HG02840 (cell line): ENCODE measurements around the gene INSR.
"Not testable (repeated sequence)": the region's sequence is repeated elsewhere in the genome, so short reads cannot be mapped to it uniquely, and the experiment has no call there.

Experiments
- ATAC-seq: cut with Tn5 transposase; IDR thresholded peaks from one replicate; pipeline ENCODE4 v1.9.1; 2021; ENCODE audit warnings: mild to moderate bottlenecking, moderate library complexity, moderate number of reproducible peaks; ENCODE audit not compliant: unreplicated experiment, low FRiP score

INSR gene

GRCh38 chr19:7226739-7227138, 67.5 kb downstream of the INSR start:
- ATAC-seq: no peak

- ATAC-seq: no peak
These were observed 68.5 kb downstream of the INSR start for GRCh38 chr19:7225741-7226140.

GRCh38 chr19:7224995-7225394, 69.2 kb downstream of the INSR start:
- ATAC-seq: no peak

- no peak for ATAC-seq
These were observed 70.0 kb downstream of the INSR start for GRCh38 chr19:7224209-7224686.

GRCh38 chr19:7223429-7223828, 70.8 kb downstream of the INSR start:
- no peak for ATAC-seq

GRCh38 chr19:7219056-7219455, 75.2 kb downstream of the INSR start:
- no peak for ATAC-seq

- ATAC-seq: no peak
These were observed 76.4 kb downstream of the INSR start for GRCh38 chr19:7217861-7218260.

- no peak for ATAC-seq
These were observed 77.8 kb downstream of the INSR start for GRCh38 chr19:7216373-7216902.

- no peak for ATAC-seq
These were observed 79.0 kb downstream of the INSR start for GRCh38 chr19:7215176-7215575.

GRCh38 chr19:7214324-7215089, 79.7 kb downstream of the INSR start:
- no peak for ATAC-seq

- ATAC-seq: no peak
These were observed 80.4 kb downstream of the INSR start for GRCh38 chr19:7213628-7214323.

- no peak for ATAC-seq
These were observed 82.8 kb downstream of the INSR start for GRCh38 chr19:7211191-7211951.

GRCh38 chr19:7210359-7210758, 83.9 kb downstream of the INSR start:
- no peak for ATAC-seq

- ATAC-seq: not testable (repeated sequence)
These were observed 84.5 kb downstream of the INSR start for GRCh38 chr19:7209597-7210325.

- ATAC-seq: not testable (repeated sequence)
These were observed 85.2 kb downstream of the INSR start for GRCh38 chr19:7209036-7209435.

- ATAC-seq: no peak
These were observed 90.9 kb downstream of the INSR start for GRCh38 chr19:7203332-7203731.

- no peak for ATAC-seq
These were observed 91.3 kb downstream of the INSR start for GRCh38 chr19:7202888-7203287.

- no peak for ATAC-seq
These were observed 93.5 kb downstream of the INSR start for GRCh38 chr19:7200736-7201135.

- ATAC-seq: no peak
These were observed 94.3 kb downstream of the INSR start for GRCh38 chr19:7199613-7200533.
